ENCODE results near the gene ATP10A. TPM values are rescaled to one million over a fixed set of nuclear protein-coding genes. Genes with fewer than 3 reads are reported as not detected.
A peak's percentile ranks its signal among the peaks of the same experiment; 100 is the strongest.
"Not testable (repeated sequence)": the region's sequence is repeated elsewhere in the genome, so short reads cannot be mapped to it uniquely, and the experiment has no call there.

The ATP10A gene
- total and polyA plus RNA-seq, 2 donors from 2014 or later: 4.0 to 6.8 TPM

DNA sequence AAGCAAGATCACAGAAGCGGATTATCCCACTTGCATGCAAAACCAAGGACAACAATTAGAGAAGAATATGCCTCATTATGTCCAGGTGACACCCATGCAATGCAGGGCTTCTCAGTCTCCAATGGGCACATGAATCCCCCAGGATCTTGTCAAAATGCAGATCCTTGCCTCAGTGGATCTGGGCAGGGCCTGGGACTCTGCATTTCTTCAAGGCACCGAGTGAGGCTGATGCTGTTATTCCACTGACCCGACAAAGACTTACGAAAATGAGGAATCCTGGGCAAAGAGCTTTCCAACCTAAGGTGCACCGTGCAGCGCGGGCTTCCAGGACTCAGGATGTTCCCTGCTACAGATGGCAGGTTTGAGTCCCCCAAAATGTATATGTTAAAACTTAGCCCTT lies 99.2 kb downstream of the ATP10A start:
- no peaks in the 10 kb centered on the region for H3K27me3 ChIP-seq (ENCODE audit: control insufficient read depth, insufficient read depth, low read length)
- no peak for FAIRE-seq
- H3K9ac ChIP-seq (ENCODE audit: low read length in 3 of 3): no peak overlapping the region
- no peaks in the 10 kb centered on the region for H3K4me1 ChIP-seq (ENCODE audit: control insufficient read depth in 2 of 3, insufficient read depth in 2 of 3, low read depth in 1 of 3, low read length in 3 of 3)
- TF ChIP-seq CTCF (IDR thresholded peaks at IDR 0.05; ENCODE audit: borderline replicate concordance, extremely low read depth, insufficient read depth): no peak
- peak in 1 of 5 donors; percentile 5 for DNase-seq
- H3K27ac ChIP-seq (ENCODE audit: low read depth in 2 of 2, low read length in 2 of 2): no peak overlapping the region
- no peaks in the 10 kb centered on the region for H3K36me3 ChIP-seq (ENCODE audit: control insufficient read depth in 2 of 3, insufficient read depth in 3 of 3, low read length in 3 of 3)
- H3K9me3 ChIP-seq (ENCODE audit: control insufficient read depth in 2 of 3, insufficient read depth in 1 of 3, low read length in 3 of 3): no peaks in the 10 kb centered on the region
- no peak overlapping the region for H3K4me3 ChIP-seq (ENCODE audit: low read length in 3 of 3)
- intact Hi-C loops (cut with DNase I): no loop called here

DNA sequence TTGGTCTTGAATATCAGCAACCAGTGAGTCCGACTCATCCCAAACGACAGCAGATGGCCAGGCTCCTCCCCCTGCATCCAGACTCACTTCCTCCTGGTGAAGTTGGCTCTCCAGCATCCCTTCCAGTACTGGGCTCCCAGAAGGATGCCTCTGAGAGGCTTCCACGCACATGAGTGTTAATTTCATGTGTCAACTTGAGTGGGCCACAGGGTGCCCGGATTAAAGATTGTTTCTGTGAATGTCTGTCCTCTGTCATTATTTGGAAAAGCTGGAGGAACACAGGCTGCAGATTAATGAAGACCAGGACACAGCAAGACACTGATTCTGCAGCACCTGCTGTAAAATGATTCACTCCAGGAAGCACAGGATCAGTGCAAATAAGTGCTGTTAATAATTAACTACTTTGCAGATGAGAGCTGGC lies 99.8 kb downstream of the ATP10A start:
- Histone ChIP-seq H3K4me3 (ENCODE audit: low read length in 3 of 3) (no peak overlapping the region), H3K9me3 (ENCODE audit: control insufficient read depth in 2 of 3, insufficient read depth in 1 of 3, low read length in 3 of 3) (no peaks in the 10 kb centered on the region), H3K9ac (ENCODE audit: low read length in 3 of 3) (no peak overlapping the region), H3K27ac (ENCODE audit: low read depth in 2 of 2, low read length in 2 of 2) (no peak overlapping the region), H3K4me1 (ENCODE audit: control insufficient read depth in 2 of 3, insufficient read depth in 2 of 3, low read depth in 1 of 3, low read length in 3 of 3) (no peaks in the 10 kb centered on the region), H3K27me3 (ENCODE audit: control insufficient read depth, insufficient read depth, low read length) (no peaks in the 10 kb centered on the region), H3K36me3 (ENCODE audit: control insufficient read depth in 2 of 3, insufficient read depth in 3 of 3, low read length in 3 of 3) (no peaks in the 10 kb centered on the region)
- DNase-seq (peak in 1 of 5 donors; percentile 7), FAIRE-seq (no peak)
- TF ChIP-seq CTCF (IDR thresholded peaks at IDR 0.05; ENCODE audit: borderline replicate concordance, extremely low read depth, insufficient read depth): no peak
- intact Hi-C loops (cut with DNase I): no loop called here

- DNase-seq (peak in 1 of 5 donors; percentile 3), FAIRE-seq (no peak)
- intact Hi-C loops (cut with DNase I): no loop called here
- Histone ChIP-seq H3K9me3 (ENCODE audit: control insufficient read depth in 2 of 3, insufficient read depth in 1 of 3, low read length in 3 of 3) (no peaks in the 10 kb centered on the region), H3K4me3 (ENCODE audit: low read length in 3 of 3) (no peak overlapping the region), H3K9ac (ENCODE audit: low read length in 3 of 3) (no peak overlapping the region), H3K4me1 (ENCODE audit: control insufficient read depth in 2 of 3, insufficient read depth in 2 of 3, low read depth in 1 of 3, low read length in 3 of 3) (no peaks in the 10 kb centered on the region), H3K27ac (ENCODE audit: low read depth in 2 of 2, low read length in 2 of 2) (no peak overlapping the region), H3K36me3 (ENCODE audit: control insufficient read depth in 2 of 3, insufficient read depth in 3 of 3, low read length in 3 of 3) (no peaks in the 10 kb centered on the region), H3K27me3 (ENCODE audit: control insufficient read depth, insufficient read depth, low read length) (no peaks in the 10 kb centered on the region)
- no peak for TF ChIP-seq CTCF (IDR thresholded peaks at IDR 0.05; ENCODE audit: borderline replicate concordance, extremely low read depth, insufficient read depth)
Observed at GRCh38 chr15:25761971-25762662, 101.0 kb downstream of the ATP10A start.

DNA sequence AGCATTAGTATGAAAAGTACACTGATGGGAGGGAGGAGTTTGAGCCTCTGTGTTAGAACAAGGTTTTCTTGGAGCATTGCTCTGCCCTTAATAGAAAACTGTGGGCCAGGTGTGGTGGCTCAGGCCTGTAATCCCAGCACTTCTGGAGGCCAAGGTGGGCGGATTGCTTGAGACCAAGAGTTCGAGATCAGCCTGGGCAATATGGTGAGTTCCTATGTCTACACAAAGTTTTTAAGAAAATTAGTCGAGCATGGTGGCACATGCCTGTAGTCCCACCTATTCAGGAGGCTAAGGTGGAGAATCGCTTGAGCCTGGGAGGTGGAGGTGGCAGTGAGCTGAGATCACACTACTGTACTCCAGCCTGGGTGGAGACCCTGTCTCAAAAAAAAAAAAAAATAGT lies 103.7 kb downstream of the ATP10A start:
- FAIRE-seq (no peak), DNase-seq (no peak)
- intact Hi-C loops (cut with DNase I): no loop called here
- no peak overlapping the region for H3K4me3 ChIP-seq (ENCODE audit: low read length in 3 of 3)
- H3K27me3 ChIP-seq (ENCODE audit: control insufficient read depth, insufficient read depth, low read length): no peaks in the 10 kb centered on the region
- H3K9me3 ChIP-seq (ENCODE audit: control insufficient read depth in 2 of 3, insufficient read depth in 1 of 3, low read length in 3 of 3): no peaks in the 10 kb centered on the region
- no peak overlapping the region for H3K27ac ChIP-seq (ENCODE audit: low read depth in 2 of 2, low read length in 2 of 2)
- H3K9ac ChIP-seq (ENCODE audit: low read length in 3 of 3): no peak overlapping the region
- no peaks in the 10 kb centered on the region for H3K36me3 ChIP-seq (ENCODE audit: control insufficient read depth in 2 of 3, insufficient read depth in 3 of 3, low read length in 3 of 3)
- TF ChIP-seq CTCF (IDR thresholded peaks at IDR 0.05; ENCODE audit: borderline replicate concordance, extremely low read depth, insufficient read depth): no peak
- no peaks in the 10 kb centered on the region for H3K4me1 ChIP-seq (ENCODE audit: control insufficient read depth in 2 of 3, insufficient read depth in 2 of 3, low read depth in 1 of 3, low read length in 3 of 3)

GRCh38 chr15:25758612-25759011 lies 104.5 kb downstream of the ATP10A start:
- H3K9me3 ChIP-seq (ENCODE audit: control insufficient read depth in 2 of 3, insufficient read depth in 1 of 3, low read length in 3 of 3); H3K9ac ChIP-seq (ENCODE audit: low read length in 3 of 3); H3K27me3 ChIP-seq (ENCODE audit: control insufficient read depth, insufficient read depth, low read length); intact Hi-C loops (cut with DNase I); H3K4me1 ChIP-seq (ENCODE audit: control insufficient read depth in 2 of 3, insufficient read depth in 2 of 3, low read depth in 1 of 3, low read length in 3 of 3); H3K36me3 ChIP-seq (ENCODE audit: control insufficient read depth in 2 of 3, insufficient read depth in 3 of 3, low read length in 3 of 3); FAIRE-seq; H3K27ac ChIP-seq (ENCODE audit: low read depth in 2 of 2, low read length in 2 of 2); DNase-seq; H3K4me3 ChIP-seq (ENCODE audit: low read length in 3 of 3): not testable (repeated sequence)
